GM12891 (cell line): ENCODE results near the gene TMCC2.

Source experiments
- DNase-seq: peaks from one replicate; pipeline ENCODE4 v3.0.0; 2011; ENCODE audit warnings: low spot score; ENCODE audit not compliant: insufficient read length
- FAIRE-seq: peaks from 2 replicates; lab custom pipeline; 2011; peaks lifted over from hg19 to GRCh38; lab: Jason Lieb, UNC
- PAX5 ChIP-seq: IDR thresholded peaks from 2 replicates; pipeline ENCODE4 v1.6.1; 2011; ENCODE audit warnings: low read length, moderate library complexity, mild to moderate bottlenecking; ENCODE audit not compliant: insufficient read depth, severe bottlenecking
- POLR2A ChIP-seq: IDR thresholded peaks from 2 replicates; pipeline ENCODE4 v1.6.1; 2011; ENCODE audit warnings: low read depth, low read length, control low read depth
- POLR2AphosphoS5 ChIP-seq: IDR thresholded peaks from 2 replicates; pipeline ENCODE4 v1.6.1; 2011; ENCODE audit warnings: low read depth, low read length, control low read depth
- POU2F2 ChIP-seq: IDR thresholded peaks from 2 replicates; pipeline ENCODE4 v1.6.1; 2011; ENCODE audit warnings: low read depth, mild to moderate bottlenecking, control low read depth, low read length, moderate library complexity
- SPI1 ChIP-seq: IDR thresholded peaks from 2 replicates; pipeline ENCODE4 v1.6.1; 2011; ENCODE audit warnings: low read depth, low read length, control low read depth
- TAF1 ChIP-seq: IDR thresholded peaks from 2 replicates; pipeline ENCODE4 v1.6.1; 2011; ENCODE audit warnings: low read depth, low read length, control low read depth

Gene TMCC2

GRCh38 chr1:205190845-205191577 is 36.7 kb upstream of the TMCC2 start:
- DNase-seq (no peak), FAIRE-seq (no peak)
- no peak for TF ChIP-seq TAF1
- no peak for TF ChIP-seq PAX5
- no peak for TF ChIP-seq SPI1
- TF ChIP-seq POU2F2, result no peak
- no peak for TF ChIP-seq POLR2A
- no peak for TF ChIP-seq POLR2AphosphoS5

GRCh38 chr1:205191622-205192021 is 36.1 kb upstream of the TMCC2 start:
- DNase-seq, result no peak
- TF ChIP-seq PAX5, result no peak
- no peak for TF ChIP-seq POLR2A
- no peak for TF ChIP-seq POU2F2
- no peak for FAIRE-seq

DNA sequence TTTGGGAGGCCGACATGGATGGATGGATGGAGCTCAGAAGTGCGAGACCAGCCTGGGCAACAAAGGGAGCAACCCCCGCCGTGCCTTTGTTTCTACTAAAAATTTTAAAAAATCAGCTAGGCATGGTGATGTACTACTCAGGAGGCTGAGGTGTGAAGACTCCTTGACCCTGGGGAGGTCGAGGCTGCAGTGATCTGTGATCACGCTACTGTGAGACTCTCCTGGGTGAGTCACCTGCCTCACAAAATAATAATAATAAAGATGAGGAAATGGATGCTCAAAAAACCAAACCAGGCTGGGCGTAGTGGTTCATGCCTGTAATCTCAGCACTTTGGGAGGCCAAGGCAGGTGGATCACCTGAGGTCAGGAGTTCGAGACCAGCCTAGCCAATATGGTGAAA is 35.5 kb upstream of the TMCC2 start:
- no peak for TF ChIP-seq PAX5
- no peak for TF ChIP-seq TAF1
- TF ChIP-seq SPI1, result no peak
- no peak for TF ChIP-seq POU2F2
- TF ChIP-seq POLR2AphosphoS5, result no peak
- TF ChIP-seq POLR2A, result no peak
- no peak for FAIRE-seq
- no peak for DNase-seq

DNA sequence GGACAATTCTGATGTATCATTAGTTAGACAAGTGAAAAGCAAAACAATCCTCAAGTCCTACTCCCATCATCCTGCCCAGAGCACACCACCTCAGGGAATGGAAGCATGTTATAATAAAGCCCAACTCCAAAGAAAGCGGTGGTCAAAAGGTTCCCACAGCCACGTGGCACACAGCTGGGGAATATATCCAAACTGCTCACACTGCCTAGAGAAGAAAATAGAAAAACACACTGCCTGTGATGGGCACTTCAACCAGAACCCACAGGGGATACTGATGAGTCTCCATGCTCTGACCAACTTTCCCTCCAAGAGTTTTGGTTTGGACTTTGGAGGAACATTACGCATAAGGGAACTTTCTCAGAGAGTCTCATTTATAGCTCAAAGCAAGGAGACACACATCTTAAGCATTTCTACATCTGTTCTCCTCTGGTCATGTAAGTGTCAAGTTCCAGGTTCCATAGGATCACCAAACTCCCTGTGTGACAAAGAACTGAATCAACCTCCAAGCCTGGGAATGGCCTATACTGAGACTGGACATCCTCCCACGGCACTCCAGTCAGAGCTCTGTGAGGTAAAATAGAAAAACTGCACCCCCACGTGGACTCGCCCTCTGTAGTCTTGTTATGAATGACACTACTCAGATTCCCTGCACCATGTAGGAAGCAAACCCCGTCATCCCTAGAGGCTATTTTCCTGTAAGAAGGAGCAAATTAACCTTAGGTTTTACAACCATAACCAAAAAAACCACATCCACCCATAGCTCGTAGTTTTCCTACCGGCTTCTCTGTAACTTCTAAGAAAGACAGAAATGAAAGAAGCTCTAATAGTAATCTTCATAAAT is 28.4 kb upstream of the TMCC2 start:
- DNase-seq (no peak), FAIRE-seq (peak; percentile 26)
- TF ChIP-seq POU2F2, result no peak
- TF ChIP-seq POLR2A, result no peak
- TF ChIP-seq POLR2AphosphoS5, result no peak
- no peak for TF ChIP-seq PAX5
- no peak for TF ChIP-seq TAF1
- no peak for TF ChIP-seq SPI1

- FAIRE-seq, result no peak
These were observed 27.8 kb upstream of the TMCC2 start for GRCh38 chr1:205199931-205200299.

GRCh38 chr1:205204552-205204951 is 23.2 kb upstream of the TMCC2 start:
- no peak for TF ChIP-seq POLR2A
- TF ChIP-seq POU2F2, result no peak
- no peak for TF ChIP-seq POLR2AphosphoS5
- no peak for TF ChIP-seq PAX5
- TF ChIP-seq SPI1, result no peak
- TF ChIP-seq TAF1, result no peak
- DNase-seq (no peak), FAIRE-seq (no peak)

More at GRCh38 chr1:205199931-205200299, 27.8 kb upstream of the TMCC2 start:
- no peak for DNase-seq
- TF ChIP-seq SPI1 (no peak), TAF1 (no peak), PAX5 (no peak), POLR2A (no peak), POLR2AphosphoS5 (no peak), POU2F2 (no peak)

- TF ChIP-seq POU2F2 (no peak), POLR2AphosphoS5 (no peak), SPI1 (no peak), PAX5 (no peak), POLR2A (no peak), TAF1 (no peak)
- DNase-seq, result no peak
- FAIRE-seq, result no peak
These were observed 22.7 kb upstream of the TMCC2 start for GRCh38 chr1:205205055-205205454.

GRCh38 chr1:205208811-205209210 is 18.9 kb upstream of the TMCC2 start:
- no peak for DNase-seq
- TF ChIP-seq POU2F2, result no peak
- TF ChIP-seq TAF1, result no peak
- TF ChIP-seq POLR2A, result no peak
- TF ChIP-seq SPI1, result no peak
- TF ChIP-seq POLR2AphosphoS5, result no peak
- no peak for TF ChIP-seq PAX5
- no peak for FAIRE-seq

- DNase-seq, result no peak
- no peak for FAIRE-seq
- TF ChIP-seq PAX5 (no peak), POLR2AphosphoS5 (no peak), TAF1 (no peak), SPI1 (no peak)
These were observed 17.0 kb upstream of the TMCC2 start for GRCh38 chr1:205210756-205211168.

GRCh38 chr1:205211169-205211838 is 16.4 kb upstream of the TMCC2 start, which contains the start of gene DSTYK:
Gene DSTYK, minus strand, starts transcription at chr1:205211702. Its CDS starts 167 bp downstream, at chr1:205211535.
- peak; percentile 88 for TF ChIP-seq POU2F2
- TF ChIP-seq POLR2A, result no peak
- TF ChIP-seq PAX5, result no peak
- peak; percentile 42; the same call in 1 of the 2 replicates for TF ChIP-seq POLR2AphosphoS5
- no peak for TF ChIP-seq SPI1
- peak; percentile 64; the same call in 1 of the 2 replicates for TF ChIP-seq TAF1
- FAIRE-seq, result peak; percentile 89

More at GRCh38 chr1:205211169-205211838, 16.4 kb upstream of the TMCC2 start, which contains the start of gene DSTYK:
- peak; percentile 76 for DNase-seq
